HG03103 (cell line): Measurements from ENCODE around the gene PLEKHO2.

Source experiments
- ATAC-seq: cut with Tn5 transposase; IDR thresholded peaks from one replicate; pipeline ENCODE4 v1.9.1; 2021; ENCODE audit warnings: low read depth; ENCODE audit not compliant: unreplicated experiment

The PLEKHO2 gene

GRCh38 chr15:64888336-64888735 lies 46.6 kb downstream of the PLEKHO2 start:
- ATAC-seq, result no peak

- ATAC-seq, result no peak
Observed at GRCh38 chr15:64891561-64891960, 49.8 kb downstream of the PLEKHO2 start.

DNA sequence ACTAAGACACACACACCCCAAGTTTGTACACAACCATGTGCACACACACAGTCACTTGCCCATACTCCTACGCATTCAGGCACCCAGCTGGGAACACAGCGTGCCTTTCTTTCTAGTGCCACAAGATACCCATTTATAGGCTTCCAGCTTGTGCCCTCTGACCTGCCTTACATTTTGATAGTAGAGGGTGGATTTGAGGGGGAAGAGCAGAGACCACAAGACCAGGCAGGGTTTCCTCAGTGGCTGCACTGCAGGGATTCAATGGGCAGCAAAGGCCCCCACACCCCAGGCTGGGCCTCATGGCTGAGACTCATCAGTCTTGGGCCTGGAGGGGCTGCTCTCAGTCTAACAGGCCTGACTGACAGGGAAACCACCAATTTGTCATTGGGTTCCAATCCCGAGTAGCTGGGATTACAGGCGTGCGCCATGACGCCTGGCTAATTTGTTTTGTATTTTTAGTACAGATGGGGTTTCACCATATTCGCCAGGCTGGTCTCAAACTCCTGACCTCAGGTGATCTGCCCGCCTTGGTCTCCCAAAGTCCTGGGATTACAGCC lies 51.2 kb downstream of the PLEKHO2 start:
- ATAC-seq, result no peak

- peak; percentile 44 for ATAC-seq
Observed at GRCh38 chr15:64893481-64894394, 52.0 kb downstream of the PLEKHO2 start.

DNA sequence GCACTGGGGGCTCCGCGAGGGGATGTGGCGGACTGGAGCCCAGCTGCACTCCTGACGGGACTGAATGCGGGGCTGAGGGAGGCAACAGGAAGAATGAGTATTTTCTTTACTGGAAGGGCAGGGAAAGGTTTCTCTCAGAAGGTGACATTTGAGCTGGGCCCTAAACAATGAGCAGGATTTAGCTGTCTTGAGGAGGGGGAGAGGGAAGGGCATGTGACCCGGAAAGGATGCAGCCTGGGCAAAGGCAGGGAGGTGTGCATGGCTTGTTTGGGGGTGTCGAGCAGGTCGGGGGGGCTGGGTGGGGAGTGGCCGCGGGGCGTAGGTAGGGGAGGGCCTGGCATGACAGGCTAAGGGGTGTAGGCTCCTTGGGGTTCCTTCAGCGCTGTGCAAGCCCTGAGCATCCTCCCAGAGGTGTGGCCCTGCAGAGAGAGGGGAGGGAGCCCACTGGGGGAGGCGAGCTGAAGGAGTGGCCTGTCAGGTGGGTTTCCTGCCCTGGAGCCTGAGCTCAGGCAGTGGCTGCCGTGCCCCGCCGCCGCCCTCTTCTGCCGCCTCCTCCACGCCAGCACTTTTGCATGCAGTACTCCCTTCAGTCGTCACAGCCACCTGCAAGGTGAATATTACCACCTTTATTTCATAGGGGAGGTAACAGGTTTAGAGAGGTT lies 52.8 kb downstream of the PLEKHO2 start:
- ATAC-seq, result peak; percentile 36

- no peak for ATAC-seq
Observed at GRCh38 chr15:64895285-64896065, 53.8 kb downstream of the PLEKHO2 start.

GRCh38 chr15:64896371-64897069 lies 54.8 kb downstream of the PLEKHO2 start:
- no peak for ATAC-seq

DNA sequence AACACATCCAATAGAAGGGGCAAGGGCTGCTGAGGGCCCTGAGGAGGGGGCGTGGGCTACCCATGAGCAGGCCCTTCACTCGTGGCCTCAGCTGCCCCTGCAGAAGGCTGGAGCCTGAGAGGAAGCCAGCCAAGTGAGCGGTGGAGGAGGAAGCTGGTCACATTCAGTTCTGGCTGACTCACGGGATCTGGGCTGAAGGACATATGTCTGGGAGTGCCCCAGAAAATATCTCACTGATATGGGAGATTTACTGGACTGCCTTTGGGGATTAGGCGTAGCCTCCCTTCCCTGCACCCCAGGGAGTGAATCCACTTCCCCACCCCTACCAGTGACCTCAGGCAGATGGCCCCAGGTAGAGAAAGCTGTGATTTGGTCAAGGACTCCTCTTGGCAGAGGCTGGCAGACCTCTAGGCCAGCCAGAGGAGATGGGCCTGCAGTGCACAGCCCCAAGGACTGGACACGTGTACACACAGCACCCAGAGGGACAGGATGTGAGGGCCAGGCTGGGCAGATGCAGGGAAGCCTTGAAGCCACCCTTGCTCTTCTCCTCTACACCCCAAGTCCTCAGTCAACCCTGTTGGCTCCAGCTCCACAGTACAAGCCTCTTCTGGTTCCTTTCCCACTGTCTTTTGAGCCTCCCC lies 55.8 kb downstream of the PLEKHO2 start:
- ATAC-seq, result no peak

DNA sequence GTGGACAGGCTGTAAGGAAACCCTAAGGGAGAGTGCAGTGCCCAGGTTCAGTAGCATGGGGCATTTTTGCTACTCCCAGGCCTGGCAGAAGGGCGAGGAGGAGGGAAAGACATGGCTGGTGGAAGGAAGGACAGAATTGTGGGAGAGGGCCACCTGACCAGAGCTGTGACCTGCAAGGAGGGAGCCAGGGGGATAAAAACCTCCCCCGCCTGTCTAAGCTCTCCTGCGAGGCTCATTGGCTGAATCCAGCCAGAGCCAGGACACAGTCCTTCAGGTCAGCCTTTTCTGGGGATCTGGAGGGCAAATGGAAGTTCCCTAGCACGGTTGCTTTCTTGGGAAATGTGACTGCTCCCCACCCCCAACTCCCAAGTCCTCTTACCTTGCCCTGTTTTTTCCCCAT lies 56.7 kb downstream of the PLEKHO2 start:
- ATAC-seq, result no peak

GRCh38 chr15:64901141-64901540 lies 59.4 kb downstream of the PLEKHO2 start:
- ATAC-seq, result no peak

GRCh38 chr15:64901914-64902313 lies 60.2 kb downstream of the PLEKHO2 start:
- no peak for ATAC-seq

GRCh38 chr15:64902863-64903262 lies 61.1 kb downstream of the PLEKHO2 start:
- no peak for ATAC-seq

DNA sequence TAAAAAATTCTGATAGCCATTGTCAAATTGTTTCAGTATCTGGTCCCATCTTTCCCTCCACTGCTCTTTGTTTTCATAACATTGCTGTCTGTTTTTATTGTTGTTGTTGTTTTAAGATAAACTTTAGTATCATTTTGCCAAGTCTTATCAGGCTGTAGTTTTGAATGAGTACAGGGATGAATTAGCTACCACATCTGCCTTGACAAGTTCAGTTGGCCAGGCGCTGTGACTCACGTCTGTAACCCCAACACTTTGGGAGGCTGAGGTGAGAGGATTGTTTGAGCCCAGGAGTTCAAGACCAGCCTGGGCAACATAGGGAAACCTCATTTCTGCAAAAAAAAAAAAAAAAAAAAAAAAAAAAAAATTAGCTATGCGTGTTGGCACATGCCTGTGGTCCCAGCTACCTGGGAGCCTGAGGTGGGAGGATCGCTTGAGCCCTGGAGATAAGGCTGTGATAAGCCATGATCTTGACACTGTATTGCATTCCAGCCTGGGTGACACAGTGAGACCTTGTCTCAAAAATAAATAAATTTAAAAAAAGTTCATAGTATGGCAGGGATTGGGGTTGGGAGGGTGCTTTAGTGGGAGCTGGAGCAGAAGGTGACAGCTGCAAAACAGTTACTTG lies 61.7 kb downstream of the PLEKHO2 start:
- ATAC-seq, result no peak

DNA sequence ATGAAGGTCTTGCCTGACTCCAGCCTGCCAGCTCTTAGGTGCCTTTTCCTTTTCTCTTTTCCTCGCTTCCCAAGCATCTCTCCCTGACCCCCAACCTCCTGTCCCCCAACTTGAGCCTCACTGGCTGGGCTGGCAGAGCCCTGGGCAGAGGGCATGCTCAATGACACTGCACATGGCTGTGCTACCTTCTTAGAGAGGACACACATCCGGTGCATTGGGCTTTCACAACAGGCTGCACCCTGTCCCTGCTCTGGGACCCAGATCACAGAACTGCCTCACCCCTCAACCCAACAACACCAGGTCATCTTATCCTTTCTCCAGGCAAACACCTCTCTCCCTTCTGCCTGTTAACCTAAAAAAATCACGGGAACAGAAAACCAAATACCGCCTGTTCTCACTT lies 62.5 kb downstream of the PLEKHO2 start:
- ATAC-seq, result no peak

DNA sequence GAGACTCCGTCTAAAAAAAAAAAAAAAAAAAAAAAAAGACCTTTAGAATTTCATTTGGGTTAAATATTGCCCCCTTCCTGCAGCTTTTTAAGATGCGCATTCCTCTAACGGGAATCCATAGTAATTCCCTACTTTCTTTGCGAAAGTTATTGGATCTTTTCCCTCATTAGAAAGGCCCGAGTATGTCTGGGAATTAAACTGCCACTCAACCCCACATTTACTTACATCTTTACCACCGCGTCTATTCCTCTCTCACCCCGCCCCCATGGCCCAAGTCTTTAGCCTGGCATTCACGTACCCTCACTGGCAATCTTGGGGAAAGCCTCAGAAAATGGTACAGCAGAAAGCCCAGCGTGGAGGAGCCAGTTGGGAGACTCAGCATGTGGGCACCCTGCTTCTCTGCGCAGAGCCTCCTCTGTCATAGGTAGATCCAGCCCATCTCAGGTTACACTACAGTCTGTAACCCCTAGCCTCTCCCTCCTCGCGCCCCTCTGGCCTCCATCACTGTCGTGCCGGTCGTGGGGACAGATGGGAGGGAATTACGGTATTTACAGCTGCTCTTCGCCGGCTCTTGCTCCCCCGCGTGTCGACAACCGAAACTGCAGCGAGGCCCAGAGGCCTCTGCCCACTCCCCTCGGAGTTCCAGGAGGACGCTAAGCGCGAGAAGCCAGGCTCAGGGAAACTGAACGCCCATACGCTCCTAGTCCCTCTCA lies 63.6 kb downstream of the PLEKHO2 start:
- peak; percentile 73 for ATAC-seq

- ATAC-seq, result no peak
Observed at GRCh38 chr15:64905941-64906340, 64.2 kb downstream of the PLEKHO2 start.

- ATAC-seq, result no peak
Observed at GRCh38 chr15:64906402-64906801, 64.7 kb downstream of the PLEKHO2 start.

DNA sequence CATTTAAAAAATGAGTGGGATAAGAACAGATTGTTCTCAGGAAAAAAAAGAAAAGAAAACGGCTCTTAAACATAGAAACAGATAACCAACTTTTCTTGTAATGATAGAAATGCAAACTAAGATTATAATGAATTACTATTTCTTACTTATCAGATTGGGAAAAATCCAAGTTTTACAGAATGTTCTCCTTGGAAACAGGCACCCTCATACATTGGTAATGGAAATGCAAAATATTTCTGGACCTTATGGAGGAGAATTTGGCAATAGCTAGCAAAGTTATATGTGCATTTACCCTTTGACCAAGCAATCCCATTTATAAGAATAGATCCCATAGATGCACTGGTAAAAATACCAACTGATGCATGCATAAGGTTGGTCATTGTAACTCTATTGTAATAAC lies 66.3 kb downstream of the PLEKHO2 start:
- ATAC-seq, result no peak

DNA sequence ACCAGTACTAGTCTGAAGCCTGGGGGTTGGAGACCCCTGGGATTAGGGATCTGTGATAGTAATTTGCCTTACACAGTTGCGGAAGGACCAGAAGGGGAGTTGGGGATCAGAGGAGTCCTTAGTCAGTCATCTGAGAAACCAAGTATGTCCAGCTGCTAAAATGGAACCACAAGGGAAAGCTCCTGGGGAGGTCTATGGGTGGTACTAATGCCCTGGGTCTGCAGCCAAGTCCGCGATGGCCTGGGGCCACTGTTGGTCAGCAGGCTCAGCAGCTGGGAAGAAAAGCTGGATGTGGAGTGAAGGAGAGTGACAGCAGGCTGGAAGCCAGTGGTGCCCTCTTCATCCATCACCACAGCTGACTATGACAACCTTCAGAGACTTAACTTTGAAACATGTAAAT lies 67.8 kb downstream of the PLEKHO2 start:
- no peak for ATAC-seq
